H1 (cell line): Measurements from ENCODE around the gene SAXO1. TPM values are rescaled to one million over a fixed set of nuclear protein-coding genes. Genes with fewer than 3 reads are reported as not detected.

Source experiments
- CTCF ChIA-PET: fragments of 300-600 bp; sonication (Branson Sonifier 250); formaldehyde crosslinking; loops from one replicate; lab custom pipeline; 2021; ENCODE audit not compliant: partially characterized antibody; lab: Charles Lee
- POLR2A ChIA-PET: fragments of 300-600 bp; sonication (Branson Sonifier 250); formaldehyde crosslinking; loops from one replicate; lab custom pipeline; 2021; ENCODE audit warnings: inconsistent platforms; ENCODE audit not compliant: partially characterized antibody; lab: Charles Lee
- DNase-seq, 2 experiments: peaks; one replicate each; pipeline versions ENCODE4 v3.0.0 to v3.0.0-alpha.2; 2010 to 2022; ENCODE audit warnings: low spot score in 2 of 2, low read depth in 1 of 2, mixed read lengths in 1 of 2
- FAIRE-seq: peaks from 2 replicates; lab custom pipeline; 2011; peaks lifted over from hg19 to GRCh38; lab: Jason Lieb, UNC
- H2AFZ ChIP-seq: 2 replicates; pipeline ENCODE4 v1.8.1; 2012; ENCODE audit warnings: low read length, inconsistent platforms
- H2AK5ac ChIP-seq: 2 replicates; pipeline ENCODE4 v1.6.1; 2013; ENCODE audit warnings: low read depth, low read length
- H2BK120ac ChIP-seq: replicated peaks from 2 replicates; pipeline ENCODE3; 2013; ENCODE audit warnings: low read depth, low read length, inconsistent platforms
- H2BK12ac ChIP-seq: 2 replicates; pipeline ENCODE4 v1.6.1; 2013; ENCODE audit warnings: low read depth, low read length
- H2BK15ac ChIP-seq: 2 replicates; pipeline ENCODE4 v1.6.1; 2013; ENCODE audit warnings: low read length
- H2BK20ac ChIP-seq: 2 replicates; pipeline ENCODE4 v1.6.1; 2013; ENCODE audit warnings: low read length
- H2BK5ac ChIP-seq: 2 replicates; pipeline ENCODE4 v1.6.1; 2013; ENCODE audit warnings: low read depth, low read length
- H3K14ac ChIP-seq: 2 replicates; pipeline ENCODE4 v1.6.1; 2013; ENCODE audit warnings: inconsistent platforms; ENCODE audit not compliant: insufficient read length
- H3K18ac ChIP-seq: 2 replicates; pipeline ENCODE4 v1.6.1; 2013; ENCODE audit warnings: low read length; ENCODE audit errors: extremely low read depth
- H3K23ac ChIP-seq: 2 replicates; pipeline ENCODE4 v1.6.1; 2013; ENCODE audit warnings: inconsistent platforms; ENCODE audit not compliant: insufficient read length
- H3K23me2 ChIP-seq: 2 replicates; pipeline ENCODE4 v1.6.1; 2013; ENCODE audit warnings: low read depth, low read length
- H3K27ac ChIP-seq: 2 replicates; pipeline ENCODE4 v1.6.1; 2011; ENCODE audit warnings: low read depth, low read length, inconsistent platforms
- H3K27me3 ChIP-seq, 4 experiments: replicated peaks in 1 of 4; 1 replicate in 1 of 4; 2 replicates in 3 of 4; pipeline versions ENCODE4 v1.6.1 to v1.8.1; 2011 to 2013; ENCODE audit warnings: low read length in 3 of 4, mild to moderate bottlenecking in 3 of 4, inconsistent platforms in 2 of 4, mixed read lengths in 2 of 4, moderate library complexity in 1 of 4; ENCODE audit not compliant: control insufficient read depth in 3 of 4, insufficient read depth in 3 of 4; ENCODE audit errors: extremely low read depth in 1 of 4
- H3K36me3 ChIP-seq, 4 experiments: 2 replicates each; pipeline versions ENCODE4 v1.6.1 to v1.8.1; 2011 to 2013; ENCODE audit warnings: mild to moderate bottlenecking in 4 of 4, low read length in 3 of 4, moderate library complexity in 2 of 4, control low read depth in 1 of 4, inconsistent platforms in 1 of 4; ENCODE audit not compliant: insufficient read depth in 4 of 4, control insufficient read depth in 2 of 4
- H3K4ac ChIP-seq: replicated peaks from 2 replicates; pipeline ENCODE3; 2013; ENCODE audit warnings: low read length, low read depth, mixed read lengths, inconsistent platforms; ENCODE audit not compliant: insufficient read length
- H3K4me1 ChIP-seq, 4 experiments: replicated peaks in 1 of 4; 1 replicate in 1 of 4; 2 replicates in 3 of 4; pipeline versions ENCODE4 v1.6.1 to v1.8.1; 2011 to 2013; ENCODE audit warnings: low read length in 3 of 4, inconsistent platforms in 2 of 4, mixed read lengths in 1 of 4; ENCODE audit not compliant: insufficient read depth in 4 of 4, control insufficient read depth in 3 of 4
- H3K4me2 ChIP-seq, 2 experiments: 2 replicates each; pipeline versions ENCODE4 v1.6.1 to v1.8.1; 2011 to 2013; ENCODE audit warnings: low read depth in 2 of 2, low read length in 2 of 2, control low read depth in 1 of 2, inconsistent platforms in 1 of 2, mild to moderate bottlenecking in 1 of 2; ENCODE audit not compliant: insufficient read depth in 1 of 2
- H3K4me3 ChIP-seq, 4 experiments: fragments of 200-600, 300-600 bp in 1 of 4; sonication (generic), shearing (Covaris generic), sonication (Bioruptor Twin) in 1 of 4; 2 replicates each; pipeline versions ENCODE4 v1.5.1 to v1.8.1; 2011 to 2016; ENCODE audit warnings: low read length in 4 of 4, low read depth in 3 of 4, control low read depth in 2 of 4, inconsistent platforms in 2 of 4, mild to moderate bottlenecking in 2 of 4, mixed read lengths in 1 of 4, moderate library complexity in 1 of 4; ENCODE audit not compliant: insufficient read depth in 2 of 4; ENCODE audit errors: extremely low read depth in 1 of 4
- H3K56ac ChIP-seq: replicated peaks from 2 replicates; pipeline ENCODE3; 2013; ENCODE audit warnings: low read depth, mild to moderate bottlenecking, mixed read lengths, low read length, inconsistent platforms; ENCODE audit not compliant: insufficient read length
- H3K79me1 ChIP-seq: 2 replicates; pipeline ENCODE4 v1.6.1; 2013; ENCODE audit warnings: low read depth, low read length, control low read depth
- H3K79me2 ChIP-seq, 2 experiments: 2 replicates each; pipeline versions ENCODE4 v1.6.1 to v1.8.1; 2012 to 2013; ENCODE audit warnings: low read length in 2 of 2, mild to moderate bottlenecking in 2 of 2, inconsistent platforms in 1 of 2; ENCODE audit not compliant: insufficient read depth in 2 of 2, control insufficient read depth in 1 of 2
- H3K9ac ChIP-seq, 4 experiments: replicated peaks in 1 of 4; 1 replicate in 1 of 4; 2 replicates in 3 of 4; pipeline versions ENCODE4 v1.6.1 to v1.8.1; 2011 to 2013; ENCODE audit warnings: low read depth in 3 of 4, low read length in 3 of 4, control low read depth in 2 of 4, mild to moderate bottlenecking in 2 of 4, moderate library complexity in 2 of 4, inconsistent platforms in 1 of 4; ENCODE audit errors: extremely low read depth in 1 of 4
- H3K9me3 ChIP-seq, 2 experiments: 2 replicates each; pipeline versions ENCODE4 v1.6.1 to v1.8.1; 2012 to 2013; ENCODE audit warnings: mild to moderate bottlenecking in 2 of 2, moderate library complexity in 2 of 2, control low read depth in 1 of 2, inconsistent platforms in 1 of 2, low read depth in 1 of 2, low read length in 1 of 2, mixed read lengths in 1 of 2; ENCODE audit not compliant: insufficient read depth in 2 of 2
- H4K20me1 ChIP-seq, 2 experiments: replicated peaks in 1 of 2; 2 replicates each; pipeline versions ENCODE3 to v1.8.1; 2011 to 2013; ENCODE audit warnings: inconsistent platforms in 2 of 2, low read length in 2 of 2, mild to moderate bottlenecking in 1 of 2; ENCODE audit not compliant: insufficient read depth in 2 of 2, control insufficient read depth in 1 of 2
- H4K5ac ChIP-seq: 2 replicates; pipeline ENCODE4 v1.6.1; 2013; ENCODE audit warnings: low read length, low read depth, mixed read lengths, inconsistent platforms; ENCODE audit not compliant: insufficient read length
- H4K8ac ChIP-seq: 2 replicates; pipeline ENCODE4 v1.8.0; 2013; ENCODE audit warnings: mild to moderate bottlenecking, moderate library complexity, low read length, inconsistent platforms; ENCODE audit not compliant: insufficient read depth; ENCODE audit errors: extremely low read depth
- H4K91ac ChIP-seq: replicated peaks from 2 replicates; pipeline ENCODE3; 2013; ENCODE audit warnings: low read length, mixed read lengths, inconsistent platforms; ENCODE audit not compliant: insufficient read length
- BACH1 ChIP-seq: IDR thresholded peaks from 2 replicates; pipeline ENCODE4 v1.6.1; 2012; ENCODE audit warnings: low read length, improper control_type of control experiment
- WGBS, 2 experiments: shearing (Covaris generic) in 1 of 2; methylation state at CpG; one replicate each; pipeline versions ENCODE4 v1.1.6 to v1.1.7; 2013 to 2015; ENCODE audit warnings: low lambda C conversion rate in 2 of 2, mixed read lengths in 2 of 2, inconsistent platforms in 1 of 2, low coverage in 1 of 2, missing lambda C conversion rate in 1 of 2; ENCODE audit not compliant: insufficient replicate concordance in 2 of 2, insufficient coverage in 1 of 2, insufficient read length in 1 of 2; ENCODE audit errors: extremely low coverage in 1 of 2, missing lambda C conversion rate in 1 of 2; 5-methylcytosine and 5-hydroxymethylcytosine counted together
- polyA plus RNA-seq, 7 experiments: library from polyadenylated mRNA; depleted of rRNA in 3 of 7; stranded (reverse) in 5 of 7; unstranded in 2 of 7; fragments of >200 nt in 5 of 7; fragments of 200-250 nt in 2 of 7; gene quantifications; 1 replicate in 5 of 7; 2 replicates in 1 of 7; 4 replicates in 1 of 7; pipeline versions ENCODE4 v1.2.1 to v1.2.3, GENCODE V29; 2011 to 2013; ENCODE audit warnings: missing spikeins in 2 of 7, mixed read lengths in 2 of 7
- total RNA-seq: library from RNA; stranded (reverse); fragmentation: NEBNext Ultra II Directional; extraction: Animal tissue kit (Norgen Biotek cat#: 25700); gene quantifications from 2 replicates; pipeline ENCODE4 v1.2.1, GENCODE V29; 2021

The SAXO1 gene
- total and polyA plus RNA-seq, 2 of the 8 experiments (the other 6 are each of a cell fraction or from before 2014, with no cell fraction given): 0.11 to 0.20 TPM

- WGBS, 2 experiments: 96% methylated on average over 8 of the region's 8 CpGs; no CpG with 5 or more reads in 1 of the 2 experiments
- Histone ChIP-seq H3K79me1 (no peaks in the 10 kb centered on the region), H3K9me3 (no peaks in the 10 kb centered on the region), H3K18ac (no peak overlapping the region), H2AK5ac (no peak overlapping the region), H3K79me2 (no peaks in the 10 kb centered on the region), H3K4me3 (no peak overlapping the region), H3K4me1 (no peaks in the 10 kb centered on the region; a peak in 1 of 7 replicates), H3K4me2 (no peak overlapping the region), H3K4ac (no peak overlapping the region), H2BK20ac (no peak overlapping the region), H2BK120ac (no peak overlapping the region), H3K23ac (no peak overlapping the region), H2BK15ac (no peak overlapping the region), H2BK12ac (no peak overlapping the region), H3K36me3 (no peaks in the 10 kb centered on the region), H3K56ac (no peak overlapping the region), H2BK5ac (no peak overlapping the region), H3K14ac (no peak overlapping the region), H3K23me2 (peaks cover 2% of the 10 kb centered on the region; the same call in 1 of the 2 replicates), H4K5ac (no peak overlapping the region), H2AFZ (no peak overlapping the region), H3K9ac (no peak overlapping the region), H4K91ac (no peak overlapping the region), H3K27ac (no peak overlapping the region), H4K8ac (no peak overlapping the region), H3K27me3 (no peaks in the 10 kb centered on the region), H4K20me1 (no peaks in the 10 kb centered on the region)
- FAIRE-seq (no peak), DNase-seq (no peak)
- TF ChIP-seq BACH1: no peak
- POLR2A ChIA-PET: no interaction called here
- CTCF ChIA-PET: no interaction called here
Observed at GRCh38 chr9:18941060-18941740, 91.8 kb downstream of the SAXO1 start.
